ENCODE results near the gene FLAD1. TPM values are rescaled to one million over a fixed set of nuclear protein-coding genes. Genes with fewer than 3 reads are reported as not detected.

Gene FLAD1
- total and polyA plus RNA-seq, 2 donors (not counting 3 experiments of a cell fraction or from before 2014, with no cell fraction given): 42.2 to 59.1 TPM

- no peak overlapping the region for H3K4me2 ChIP-seq (ENCODE audit: insufficient read depth, low read length)
- FAIRE-seq: no peak
- POLR2A ChIA-PET: no interaction called here
These were observed 51.4 kb downstream of the FLAD1 start for GRCh38 chr1:155034318-155035208.

More at GRCh38 chr1:155034318-155035208, 51.4 kb downstream of the FLAD1 start:
- H3K79me2 ChIP-seq (ENCODE audit: control insufficient read depth, insufficient read depth, low read length): no peaks in the 10 kb centered on the region
- CTCF ChIA-PET: interaction anchor here (1.1 to 3.1 kb wide), 3 partner anchors 10 to 50 kb away, joined by 3 to 12 read pairs (median 8); no protein-coding TSS in a partner anchor
- no peaks in the 10 kb centered on the region for H3K36me3 ChIP-seq (ENCODE audit: control insufficient read depth in 2 of 2, extremely low read depth in 1 of 2, insufficient read depth in 2 of 2, low read length in 2 of 2)
- no peaks in the 10 kb centered on the region for H4K20me1 ChIP-seq (replicated peaks; ENCODE audit: control insufficient read depth, extremely low read depth, insufficient read depth, low read length)
- H3K4me1 ChIP-seq (ENCODE audit: control insufficient read depth, extremely low read depth, insufficient read depth, low read length): peaks cover 4% of the 10 kb centered on the region
- no peaks in the 10 kb centered on the region for H3K9me3 ChIP-seq (replicated peaks; ENCODE audit: control insufficient read depth, insufficient read depth, low read length)
- no TSS peak for BruUV-seq (replicated peaks)
- DNase-seq (ENCODE audit: low read depth, low spot score): no peak
- no peaks in the 10 kb centered on the region for H3K9me1 ChIP-seq (replicated peaks; ENCODE audit: control insufficient read depth, extremely low read depth, insufficient read depth, low read length)
- H3K4me3 ChIP-seq (replicated peaks in 1 of 3; ENCODE audit: insufficient read depth in 1 of 3, low read depth in 1 of 3, low read length in 3 of 3): no peak overlapping the region
- no peak overlapping the region for H2AFZ ChIP-seq (ENCODE audit: low read depth, low read length)
- no peak overlapping the region for H3K9ac ChIP-seq (replicated peaks; ENCODE audit: extremely low read depth, insufficient read depth, low read length)
- peaks cover 0 to 5% of the 10 kb centered on the region in 2 experiments for H3K27me3 ChIP-seq (ENCODE audit: control insufficient read depth in 2 of 2, insufficient read depth in 2 of 2, low read length in 2 of 2)
- no peak overlapping the region for H3K27ac ChIP-seq (ENCODE audit: insufficient read depth, low read depth, low read length)
- intact Hi-C loops (cut with micrococcal nuclease): no loop called here
- dilution Hi-C loops (cut with MboI; ENCODE audit: extremely low pct_ligation_motif_present, low sequenced_read_pairs): no loop called here
- no peak for TF ChIP-seq FOS (IDR thresholded peaks at IDR 0.05; ENCODE audit: borderline replicate concordance, insufficient read depth, low read length)
- TF ChIP-seq POLR2AphosphoS5 (IDR thresholded peaks at IDR 0.05; ENCODE audit: insufficient read depth, low read depth, low read length): no peak
- TF ChIP-seq JUN (IDR thresholded peaks at IDR 0.05; ENCODE audit: borderline replicate concordance, insufficient read depth, insufficient read length, low read depth): no peak
- no peak for TF ChIP-seq CTCF (IDR thresholded peaks at IDR 0.05; ENCODE audit: extremely low read depth in 1 of 2, insufficient read depth in 1 of 2, low read depth in 1 of 2, low read length in 2 of 2)
- TF ChIP-seq POLR2A (IDR thresholded peaks at IDR 0.05; ENCODE audit: low read depth, low read length): no peak
- TF ChIP-seq GATA2 (IDR thresholded peaks at IDR 0.05; ENCODE audit: insufficient read depth, insufficient read length, low read depth, low read length): no peak
- TF ChIP-seq, protein P1, sequence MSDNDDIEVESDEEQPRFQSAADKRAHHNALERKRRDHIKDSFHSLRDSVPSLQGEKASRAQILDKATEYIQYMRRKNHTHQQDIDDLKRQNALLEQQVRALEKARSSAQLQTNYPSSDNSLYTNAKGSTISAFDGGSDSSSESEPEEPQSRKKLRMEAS (IDR thresholded peaks at IDR 0.05; ENCODE audit: insufficient read depth, insufficient read length): no peak
- TF ChIP-seq MYC (IDR thresholded peaks at IDR 0.05; ENCODE audit: low read depth, low read length): no peak
- TF ChIP-seq EZH2 (IDR thresholded peaks at IDR 0.05; ENCODE audit: borderline replicate concordance, low read depth, low read length, severe bottlenecking): no peak
